Breast epithelium (tissue), 4 donors: ENCODE data around the gene PPP4R4. TPM values are rescaled to one million over a fixed set of nuclear protein-coding genes. Genes with fewer than 3 reads are reported as not detected.

Experiments used
- DNase-seq, 2 donors: peaks; one replicate each; pipeline ENCODE4 v3.0.0-alpha.2; 2019; ENCODE audit warnings: low spot score in 2 of 2
- H3K27ac ChIP-seq, 2 donors: fragments of 200-600 bp; sonication (generic) in 1 of 2; one replicate each; pipeline ENCODE4 v1.5.1; 2016 to 2019; ENCODE audit warnings: mild to moderate bottlenecking in 1 of 2
- H3K27me3 ChIP-seq, 2 donors: fragments of 200-600 bp; sonication (generic) in 1 of 2; one replicate each; pipeline versions ENCODE4 v1.5.1 to v1.6.0; 2017 to 2019; ENCODE audit warnings: control low read depth in 1 of 2, mild to moderate bottlenecking in 1 of 2
- H3K36me3 ChIP-seq: fragments of 200-600 bp; one replicate; pipeline ENCODE4 v1.5.1; 2019
- H3K4me1 ChIP-seq, 2 donors: fragments of 200-600 bp; sonication (generic); one replicate each; pipeline ENCODE4 v1.5.1; 2016 to 2019; ENCODE audit warnings: control low read depth in 1 of 2
- H3K4me3 ChIP-seq, 3 donors: fragments of 200-600 bp; sonication (generic); 1 replicate in 2 of 3; 2 replicates in 1 of 3; pipeline ENCODE4 v1.5.1; 2016 to 2019; ENCODE audit warnings: mild to moderate bottlenecking in 3 of 3, moderate library complexity in 2 of 3
- H3K9me3 ChIP-seq, 2 donors: fragments of 200-600 bp; sonication (generic) in 1 of 2; one replicate each; pipeline ENCODE4 v1.5.1; 2016 to 2019; ENCODE audit warnings: control low read depth in 1 of 2
- POLR2A ChIP-seq: fragments of 450-650 bp; IDR thresholded peaks from one replicate; pipeline ENCODE4 v1.6.1; 2016; ENCODE audit warnings: antibody characterized with exemption, mild to moderate bottlenecking, moderate library complexity
- POLR2AphosphoS5 ChIP-seq, 3 donors: sonication (generic); formaldehyde crosslinking; IDR thresholded peaks; one replicate each; pipeline ENCODE4 v1.6.1; 2017; ENCODE audit warnings: antibody characterized with exemption in 3 of 3
- intact Hi-C: fragments of 100-400 bp; cut with DNase I; formaldehyde crosslinking; loops from one replicate; pipeline ENCODE4 v1.15.1; 2023; ENCODE audit warnings: low total_unique reads
- total RNA-seq, 3 donors: library from RNA; depleted of rRNA; stranded (reverse); fragments of >200 nt; gene quantifications; one replicate each; pipeline ENCODE4 v1.1.0, GENCODE V29; 2016
- TF ChIP-seq, protein P1 (sequence below), 3 donors: fragments of 450-650 bp; IDR thresholded peaks; one replicate each; pipeline ENCODE4 v1.5.1; 2016 to 2017; ENCODE audit warnings: antibody characterized with exemption in 3 of 3, mild to moderate bottlenecking in 3 of 3, moderate library complexity in 3 of 3

PPP4R4 gene
- total RNA-seq, 3 donors from 2014 or later = 0.48 to 7.9 (median 7.2) TPM

DNA sequence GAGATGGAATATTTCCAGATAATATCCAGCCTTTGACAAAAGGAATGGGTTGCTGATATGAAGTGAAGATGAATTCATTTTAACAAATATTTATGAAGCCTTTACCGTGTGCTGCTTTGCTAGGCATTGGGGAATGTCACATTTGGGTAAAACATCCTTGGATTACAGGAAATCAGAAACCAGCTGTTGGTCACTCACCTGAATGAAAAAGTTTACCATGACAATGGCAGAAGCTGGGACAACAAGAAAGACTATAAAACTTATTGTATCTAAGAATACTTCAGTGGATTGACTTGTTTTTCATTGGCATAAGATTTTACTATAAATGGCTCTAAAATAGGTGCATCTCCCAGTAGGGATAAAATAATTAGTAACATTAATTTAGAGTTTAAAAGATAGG is 19.7 kb downstream of the PPP4R4 start:
- intact Hi-C loops = no loop called here
- H3K4me1 ChIP-seq = no peaks in the 10 kb centered on the region
- H3K27ac ChIP-seq = no peak overlapping the region
- TF ChIP-seq, protein P1, sequence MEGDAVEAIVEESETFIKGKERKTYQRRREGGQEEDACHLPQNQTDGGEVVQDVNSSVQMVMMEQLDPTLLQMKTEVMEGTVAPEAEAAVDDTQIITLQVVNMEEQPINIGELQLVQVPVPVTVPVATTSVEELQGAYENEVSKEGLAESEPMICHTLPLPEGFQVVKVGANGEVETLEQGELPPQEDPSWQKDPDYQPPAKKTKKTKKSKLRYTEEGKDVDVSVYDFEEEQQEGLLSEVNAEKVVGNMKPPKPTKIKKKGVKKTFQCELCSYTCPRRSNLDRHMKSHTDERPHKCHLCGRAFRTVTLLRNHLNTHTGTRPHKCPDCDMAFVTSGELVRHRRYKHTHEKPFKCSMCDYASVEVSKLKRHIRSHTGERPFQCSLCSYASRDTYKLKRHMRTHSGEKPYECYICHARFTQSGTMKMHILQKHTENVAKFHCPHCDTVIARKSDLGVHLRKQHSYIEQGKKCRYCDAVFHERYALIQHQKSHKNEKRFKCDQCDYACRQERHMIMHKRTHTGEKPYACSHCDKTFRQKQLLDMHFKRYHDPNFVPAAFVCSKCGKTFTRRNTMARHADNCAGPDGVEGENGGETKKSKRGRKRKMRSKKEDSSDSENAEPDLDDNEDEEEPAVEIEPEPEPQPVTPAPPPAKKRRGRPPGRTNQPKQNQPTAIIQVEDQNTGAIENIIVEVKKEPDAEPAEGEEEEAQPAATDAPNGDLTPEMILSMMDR (IDR thresholded peaks at IDR 0.05) = no peak
- TF ChIP-seq POLR2AphosphoS5 (IDR thresholded peaks at IDR 0.05) (no peak), POLR2A (no peak)
- H3K27me3 ChIP-seq = no peaks in the 10 kb centered on the region
- peaks cover 0 to 16% of the 10 kb centered on the region in 2 donors for H3K9me3 ChIP-seq
- no peak overlapping the region for H3K4me3 ChIP-seq
- DNase-seq = no peak
- no peaks in the 10 kb centered on the region for H3K36me3 ChIP-seq

DNA sequence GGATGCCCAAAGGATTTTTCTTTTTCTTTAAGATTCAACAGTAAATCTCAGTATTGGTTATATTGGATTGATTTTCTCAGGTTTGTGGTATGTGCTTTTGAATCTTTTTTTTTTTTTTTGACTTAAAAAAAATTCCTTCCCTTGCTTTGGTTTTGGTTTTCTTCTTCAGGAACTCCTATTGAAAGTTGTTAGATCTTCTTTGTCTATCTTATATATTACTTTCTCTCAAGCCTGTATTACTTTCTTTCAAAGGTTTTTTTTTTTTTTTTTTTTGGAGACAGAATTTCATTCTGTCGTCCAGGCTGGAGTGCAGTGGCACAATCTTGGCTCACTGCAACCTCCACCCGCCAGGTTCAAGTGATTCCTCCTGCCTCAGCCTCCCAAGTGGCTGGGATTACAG is 21.9 kb downstream of the PPP4R4 start:
- H3K27me3 ChIP-seq = no peaks in the 10 kb centered on the region
- H3K36me3 ChIP-seq = no peaks in the 10 kb centered on the region
- H3K9me3 ChIP-seq = peaks cover 4 to 20% of the 10 kb centered on the region in 2 donors
- no peaks in the 10 kb centered on the region for H3K4me1 ChIP-seq
- H3K4me3 ChIP-seq = no peak overlapping the region
- H3K27ac ChIP-seq = no peak overlapping the region
- TF ChIP-seq POLR2AphosphoS5 (IDR thresholded peaks at IDR 0.05) = no peak
- TF ChIP-seq POLR2A = no peak
- TF ChIP-seq, protein P1 (IDR thresholded peaks at IDR 0.05) = no peak
- intact Hi-C loops = no loop called here
- no peak for DNase-seq

DNA sequence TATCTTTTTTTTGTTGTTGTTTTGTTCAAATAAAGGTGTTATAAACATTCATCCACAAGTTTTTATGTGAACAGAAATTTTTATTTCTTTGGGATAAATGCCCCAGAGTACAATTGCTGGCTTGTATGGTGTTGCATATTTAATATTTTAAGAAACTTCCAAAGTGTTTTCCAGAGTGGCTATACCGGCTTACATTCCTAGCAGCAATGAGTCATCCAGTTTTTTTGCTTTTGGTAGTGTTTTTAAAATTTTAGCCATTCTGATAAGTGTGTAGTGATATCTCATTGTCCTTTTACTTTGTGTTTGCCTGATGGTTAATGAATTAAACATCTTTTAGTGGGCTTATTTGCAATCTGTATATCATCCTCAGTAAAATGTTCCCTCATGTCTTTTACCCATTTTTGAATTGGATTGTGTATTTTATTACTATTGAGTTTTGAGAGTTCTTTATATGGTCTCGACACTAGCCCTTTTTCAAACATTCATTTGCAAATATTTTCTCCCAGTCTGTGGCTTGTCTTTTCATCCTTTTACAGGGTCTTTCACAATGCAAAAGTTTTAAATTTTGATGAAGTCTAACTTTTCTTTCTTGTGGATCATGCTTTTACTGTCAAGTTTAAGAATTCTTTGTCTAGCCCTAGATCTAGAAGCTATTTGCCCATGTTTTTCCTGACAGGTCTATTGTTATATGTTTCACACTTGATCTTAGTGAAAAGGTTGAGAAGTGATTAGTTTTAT is 29.5 kb downstream of the PPP4R4 start:
- Histone ChIP-seq H3K27me3 (no peaks in the 10 kb centered on the region), H3K4me3 (no peak overlapping the region), H3K4me1 (no peaks in the 10 kb centered on the region), H3K9me3 (peaks cover 4% of the 10 kb centered on the region in 2 donors), H3K27ac (no peak overlapping the region), H3K36me3 (no peaks in the 10 kb centered on the region)
- TF ChIP-seq POLR2A (no peak), POLR2AphosphoS5 (IDR thresholded peaks at IDR 0.05) (no peak)
- TF ChIP-seq, protein P1 (IDR thresholded peaks at IDR 0.05) = no peak
- intact Hi-C loops = no loop called here
- DNase-seq = no peak

DNA sequence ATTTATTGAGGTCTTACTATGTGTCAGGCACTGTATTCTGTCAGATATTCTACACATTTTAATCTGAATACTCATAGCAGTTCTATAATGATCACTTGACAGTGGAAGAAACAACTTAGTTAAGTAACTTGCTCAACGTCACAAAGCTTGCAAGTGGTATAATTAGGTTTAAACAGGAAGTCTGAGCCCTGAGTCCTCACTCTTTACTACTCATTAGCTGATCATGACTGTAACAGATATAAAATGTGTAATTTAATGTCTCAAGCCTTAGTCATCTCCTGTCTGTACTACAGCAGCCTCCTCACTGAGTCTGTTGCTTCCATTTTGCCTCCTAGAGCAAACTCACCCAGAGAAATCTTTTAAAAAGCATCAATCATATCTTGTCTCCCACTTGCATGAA is 38.9 kb downstream of the PPP4R4 start:
- Histone ChIP-seq H3K36me3 (no peaks in the 10 kb centered on the region), H3K9me3 (peaks cover 0 to 3% of the 10 kb centered on the region in 2 donors), H3K27ac (no peak overlapping the region), H3K4me1 (no peaks in the 10 kb centered on the region), H3K27me3 (no peaks in the 10 kb centered on the region), H3K4me3 (no peak overlapping the region)
- no peak for DNase-seq
- intact Hi-C loops = no loop called here
- TF ChIP-seq POLR2AphosphoS5 (IDR thresholded peaks at IDR 0.05) = no peak
- TF ChIP-seq, protein P1 (IDR thresholded peaks at IDR 0.05) = no peak
- TF ChIP-seq POLR2A = no peak

DNA sequence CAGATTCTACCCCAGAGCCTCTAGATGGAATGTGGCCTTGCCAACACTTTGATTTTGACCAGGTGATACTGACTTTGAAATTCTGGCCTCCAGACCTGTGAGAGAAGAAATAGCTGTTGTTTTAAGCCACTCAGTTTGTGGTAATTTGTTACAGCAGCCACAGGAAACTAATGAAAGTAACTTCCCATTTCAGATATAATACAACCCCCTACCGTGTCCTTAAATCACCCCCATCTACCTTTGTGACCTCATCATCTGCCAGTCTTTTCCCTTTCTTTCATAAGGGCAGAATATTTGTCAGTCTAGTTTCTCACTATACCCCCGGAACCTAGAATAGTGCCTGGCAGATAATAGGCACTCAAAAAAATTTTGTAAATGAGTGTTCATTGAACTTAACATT is 39.6 kb downstream of the PPP4R4 start:
- no peaks in the 10 kb centered on the region for H3K27me3 ChIP-seq
- H3K4me1 ChIP-seq = no peaks in the 10 kb centered on the region
- intact Hi-C loops = no loop called here
- H3K27ac ChIP-seq = no peak overlapping the region
- no peak for DNase-seq
- H3K36me3 ChIP-seq = no peaks in the 10 kb centered on the region
- H3K9me3 ChIP-seq = peaks cover 0 to 3% of the 10 kb centered on the region in 2 donors
- no peak overlapping the region for H3K4me3 ChIP-seq
- TF ChIP-seq POLR2A = no peak
